ENCODE data around the gene ATXN10. TPM values are rescaled to one million over a fixed set of nuclear protein-coding genes. Genes with fewer than 3 reads are reported as not detected.

The ATXN10 gene
- total RNA-seq, 2 donors from 2014 or later, result 74.0 to 97.0 TPM

- H3K4me3 Mint-ChIP-seq, result no peak overlapping the region
- no peak overlapping the region for H3K27ac Mint-ChIP-seq
- H3K4me1 Mint-ChIP-seq (ENCODE audit: low read depth in 2 of 2), result peaks cover 0 to 11% of the 10 kb centered on the region in 2 donors
- peaks cover 6% of the 10 kb centered on the region for H3K36me3 Mint-ChIP-seq
- peak in 1 of 2 donors; percentile 23 for ATAC-seq
- H3K9me3 Mint-ChIP-seq, result peaks cover 5% of the 10 kb centered on the region
- DNase-seq (ENCODE audit: low spot score), result no peak
- H3K27me3 Mint-ChIP-seq, result peaks cover 32 to 34% of the 10 kb centered on the region in 2 donors
Observed at GRCh38 chr22:45869340-45869847, 197.8 kb downstream of the ATXN10 start.

DNA sequence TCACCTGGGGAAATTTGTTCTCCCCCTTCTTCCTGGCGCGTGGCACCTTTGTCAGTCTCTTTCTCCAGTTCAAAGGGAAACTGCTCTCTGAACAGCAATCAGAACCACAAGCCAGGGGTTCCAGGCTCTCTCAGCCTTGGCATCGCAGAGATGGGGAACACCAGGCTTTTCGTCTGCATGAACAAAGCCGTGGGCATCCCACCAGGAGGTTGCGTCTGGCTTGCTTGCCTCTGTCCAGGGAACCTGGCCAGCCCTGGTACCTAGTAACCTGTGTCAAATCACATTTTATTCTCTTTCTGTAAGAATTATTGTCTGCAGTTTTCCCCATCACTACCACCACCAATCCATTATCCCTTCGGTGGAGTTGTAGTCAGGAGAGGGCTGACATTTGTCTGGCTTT is 198.4 kb downstream of the ATXN10 start:
- no peak overlapping the region for H3K4me3 Mint-ChIP-seq
- DNase-seq (ENCODE audit: low spot score) (no peak), ATAC-seq (no peak)
- no peak overlapping the region for H3K27ac Mint-ChIP-seq
- peaks cover 5% of the 10 kb centered on the region for H3K9me3 Mint-ChIP-seq
- peaks cover 31 to 32% of the 10 kb centered on the region in 2 donors for H3K27me3 Mint-ChIP-seq
- peaks cover 0 to 9% of the 10 kb centered on the region in 2 donors for H3K4me1 Mint-ChIP-seq (ENCODE audit: low read depth in 2 of 2)
- H3K36me3 Mint-ChIP-seq, result peaks cover 6% of the 10 kb centered on the region

- Mint-ChIP-seq H3K9me3 (peaks cover 5% of the 10 kb centered on the region), H3K27me3 (peaks cover 29 to 31% of the 10 kb centered on the region in 2 donors), H3K4me3 (no peak overlapping the region), H3K36me3 (peaks cover 6% of the 10 kb centered on the region), H3K4me1 (ENCODE audit: low read depth in 2 of 2) (peaks cover 0 to 9% of the 10 kb centered on the region in 2 donors), H3K27ac (no peak overlapping the region)
- DNase-seq (ENCODE audit: low spot score), result no peak
- ATAC-seq, result no peak
Observed at GRCh38 chr22:45871721-45872120, 200.1 kb downstream of the ATXN10 start.

DNA sequence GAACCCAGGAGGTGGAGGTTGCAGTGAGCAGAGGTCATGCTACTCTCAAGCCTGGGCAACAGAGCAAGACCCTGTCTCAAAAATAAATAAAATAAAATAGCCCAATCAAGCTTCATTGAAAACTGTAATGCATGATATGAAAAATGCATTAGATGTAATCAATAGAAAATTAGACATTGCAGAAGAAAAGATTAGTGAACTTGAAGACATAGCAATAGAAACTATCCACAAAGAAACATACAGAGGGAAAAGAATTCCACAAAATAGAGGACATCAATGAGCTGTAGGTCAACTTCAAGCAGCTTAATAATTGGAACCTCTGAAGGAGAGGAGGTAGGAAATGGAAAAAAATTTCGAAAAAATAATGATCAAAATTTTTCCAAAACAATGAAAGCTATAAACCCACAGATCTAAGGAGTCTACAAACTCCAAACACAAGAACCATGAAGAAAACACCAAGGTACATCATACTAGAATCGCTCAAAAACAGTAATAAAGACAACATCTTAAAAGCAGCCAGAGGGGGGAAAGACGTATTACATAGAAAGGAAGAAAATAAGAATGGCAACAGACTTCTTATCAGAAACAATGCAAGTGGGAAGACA is 201.1 kb downstream of the ATXN10 start:
- Mint-ChIP-seq H3K4me3 (no peak overlapping the region), H3K9me3 (peaks cover 5% of the 10 kb centered on the region), H3K4me1 (ENCODE audit: low read depth in 2 of 2) (peaks cover 0 to 9% of the 10 kb centered on the region in 2 donors), H3K27me3 (peaks cover 27 to 32% of the 10 kb centered on the region in 2 donors), H3K27ac (no peak overlapping the region), H3K36me3 (peaks cover 6% of the 10 kb centered on the region)
- DNase-seq (ENCODE audit: low spot score) (no peak), ATAC-seq (no peak)

GRCh38 chr22:45876136-45877035 is 204.8 kb downstream of the ATXN10 start:
- H3K27me3 Mint-ChIP-seq, result peaks cover 27 to 29% of the 10 kb centered on the region in 2 donors
- no peaks in the 10 kb centered on the region for H3K4me1 Mint-ChIP-seq (ENCODE audit: low read depth in 2 of 2)

GRCh38 chr22:45877036-45877380 is 205.4 kb downstream of the ATXN10 start:
- DNase-seq (ENCODE audit: low spot score) (no peak), ATAC-seq (no peak)
- H3K27ac Mint-ChIP-seq, result no peak overlapping the region
- peaks cover 27 to 29% of the 10 kb centered on the region in 2 donors for H3K27me3 Mint-ChIP-seq
- peaks cover 6% of the 10 kb centered on the region for H3K36me3 Mint-ChIP-seq
- H3K9me3 Mint-ChIP-seq, result peaks cover 5% of the 10 kb centered on the region
- no peak overlapping the region for H3K4me3 Mint-ChIP-seq
- H3K4me1 Mint-ChIP-seq (ENCODE audit: low read depth in 2 of 2), result no peaks in the 10 kb centered on the region

More at GRCh38 chr22:45876136-45877035, 204.8 kb downstream of the ATXN10 start:
- Mint-ChIP-seq H3K27ac (no peak overlapping the region), H3K4me3 (no peak overlapping the region), H3K36me3 (peaks cover 6% of the 10 kb centered on the region), H3K9me3 (peaks cover 5% of the 10 kb centered on the region)
- DNase-seq (ENCODE audit: low spot score), result no peak
- ATAC-seq, result no peak

GRCh38 chr22:45877651-45878050 is 206.0 kb downstream of the ATXN10 start:
- no peaks in the 10 kb centered on the region for H3K4me1 Mint-ChIP-seq (ENCODE audit: low read depth in 2 of 2)
- H3K27ac Mint-ChIP-seq, result no peak overlapping the region
- H3K36me3 Mint-ChIP-seq, result peaks cover 4% of the 10 kb centered on the region
- H3K27me3 Mint-ChIP-seq, result peaks cover 24 to 31% of the 10 kb centered on the region in 2 donors
- no peak overlapping the region for H3K4me3 Mint-ChIP-seq
- peaks cover 4% of the 10 kb centered on the region for H3K9me3 Mint-ChIP-seq
- ATAC-seq (no peak), DNase-seq (ENCODE audit: low spot score) (no peak)

- H3K27me3 Mint-ChIP-seq, result peaks cover 20 to 27% of the 10 kb centered on the region in 2 donors
- H3K36me3 Mint-ChIP-seq, result no peaks in the 10 kb centered on the region
- no peak overlapping the region for H3K4me3 Mint-ChIP-seq
- no peaks in the 10 kb centered on the region for H3K9me3 Mint-ChIP-seq
- DNase-seq (ENCODE audit: low spot score) (no peak), ATAC-seq (no peak)
- H3K4me1 Mint-ChIP-seq (ENCODE audit: low read depth in 2 of 2), result no peaks in the 10 kb centered on the region
- no peak overlapping the region for H3K27ac Mint-ChIP-seq
Observed at GRCh38 chr22:45878051-45878781, 206.6 kb downstream of the ATXN10 start.

DNA sequence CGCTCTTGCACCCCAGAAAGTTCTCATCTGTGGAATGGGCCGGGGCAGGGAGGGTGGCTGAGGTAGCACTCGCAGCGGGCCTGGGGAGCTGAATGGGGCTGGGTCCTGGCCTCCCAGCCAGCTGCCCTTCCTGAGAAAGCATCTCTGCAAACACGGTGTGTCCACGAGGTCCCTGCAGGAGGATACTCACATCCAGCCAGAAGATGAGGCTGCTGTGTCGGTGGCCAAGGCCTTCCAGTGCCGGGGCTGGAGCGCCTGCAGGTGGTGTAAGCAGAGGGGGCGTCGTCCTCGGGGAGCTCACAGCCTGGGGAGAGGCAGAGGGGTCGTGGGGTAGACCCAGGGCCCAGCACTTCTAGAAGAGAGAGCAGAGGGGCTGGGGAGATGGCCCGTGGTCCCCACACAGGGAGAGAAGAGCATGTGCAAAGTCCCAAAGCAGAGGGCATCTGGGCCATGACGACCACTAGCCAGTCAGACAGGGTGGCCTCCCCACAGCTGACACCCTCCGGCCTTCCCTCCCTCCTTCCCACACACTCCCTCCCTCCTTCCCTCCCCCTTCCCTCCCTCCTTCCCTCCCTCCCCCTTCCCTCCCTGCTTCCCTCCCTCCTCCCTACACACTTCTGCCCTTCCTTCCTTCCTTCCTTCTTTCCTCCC is 207.4 kb downstream of the ATXN10 start:
- H3K4me3 Mint-ChIP-seq, result no peak overlapping the region
- no peak overlapping the region for H3K27ac Mint-ChIP-seq
- no peaks in the 10 kb centered on the region for H3K4me1 Mint-ChIP-seq (ENCODE audit: low read depth in 2 of 2)
- no peak for ATAC-seq
- H3K36me3 Mint-ChIP-seq, result no peaks in the 10 kb centered on the region
- peaks cover 20 to 29% of the 10 kb centered on the region in 2 donors for H3K27me3 Mint-ChIP-seq
- H3K9me3 Mint-ChIP-seq, result no peaks in the 10 kb centered on the region
- DNase-seq (ENCODE audit: low spot score), result no peak

- H3K4me3 Mint-ChIP-seq, result no peak overlapping the region
- H3K4me1 Mint-ChIP-seq (ENCODE audit: low read depth in 2 of 2), result no peaks in the 10 kb centered on the region
- no peak for ATAC-seq
- H3K36me3 Mint-ChIP-seq, result no peaks in the 10 kb centered on the region
- peaks cover 16 to 28% of the 10 kb centered on the region in 2 donors for H3K27me3 Mint-ChIP-seq
- no peak overlapping the region for H3K27ac Mint-ChIP-seq
- H3K9me3 Mint-ChIP-seq, result no peaks in the 10 kb centered on the region
- DNase-seq (ENCODE audit: low spot score), result no peak
Observed at GRCh38 chr22:45879552-45879949, 207.9 kb downstream of the ATXN10 start.

DNA sequence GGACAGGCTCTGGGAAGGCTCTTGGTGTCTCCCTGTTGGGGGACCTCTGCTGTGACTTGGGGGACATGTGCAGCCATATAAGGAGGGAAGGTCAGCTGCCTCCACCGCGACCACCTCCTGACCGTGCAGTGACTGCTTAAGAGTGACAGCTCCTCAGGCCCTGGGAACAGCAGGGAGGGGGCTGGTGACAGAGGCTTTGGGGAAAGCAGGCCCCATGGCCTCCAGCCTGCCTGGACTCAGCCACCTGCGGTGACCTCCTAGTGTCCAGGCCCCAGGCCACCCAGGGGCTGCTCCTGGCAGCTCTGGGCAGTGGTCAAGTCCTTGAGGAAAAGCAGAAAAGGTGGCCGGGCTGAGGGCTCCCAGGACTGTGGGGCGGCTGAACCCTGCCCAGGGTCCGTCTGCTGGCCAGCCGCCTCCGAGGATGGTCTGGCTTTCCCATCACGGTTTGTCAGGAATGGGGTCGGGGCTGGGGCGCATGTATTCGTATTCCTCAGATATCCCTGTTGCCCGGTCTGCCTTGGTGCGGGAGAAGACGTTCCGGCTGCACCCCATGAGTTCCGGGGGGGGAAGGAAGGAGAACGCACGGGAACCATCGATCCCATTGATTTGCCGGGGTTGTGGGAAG is 208.6 kb downstream of the ATXN10 start:
- Mint-ChIP-seq H3K27me3 (peaks cover 12 to 24% of the 10 kb centered on the region in 2 donors), H3K4me1 (ENCODE audit: low read depth in 2 of 2) (no peaks in the 10 kb centered on the region), H3K9me3 (no peaks in the 10 kb centered on the region), H3K4me3 (no peak overlapping the region), H3K36me3 (no peaks in the 10 kb centered on the region), H3K27ac (no peak overlapping the region)
- DNase-seq (ENCODE audit: low spot score) (no peak), ATAC-seq (no peak)

DNA sequence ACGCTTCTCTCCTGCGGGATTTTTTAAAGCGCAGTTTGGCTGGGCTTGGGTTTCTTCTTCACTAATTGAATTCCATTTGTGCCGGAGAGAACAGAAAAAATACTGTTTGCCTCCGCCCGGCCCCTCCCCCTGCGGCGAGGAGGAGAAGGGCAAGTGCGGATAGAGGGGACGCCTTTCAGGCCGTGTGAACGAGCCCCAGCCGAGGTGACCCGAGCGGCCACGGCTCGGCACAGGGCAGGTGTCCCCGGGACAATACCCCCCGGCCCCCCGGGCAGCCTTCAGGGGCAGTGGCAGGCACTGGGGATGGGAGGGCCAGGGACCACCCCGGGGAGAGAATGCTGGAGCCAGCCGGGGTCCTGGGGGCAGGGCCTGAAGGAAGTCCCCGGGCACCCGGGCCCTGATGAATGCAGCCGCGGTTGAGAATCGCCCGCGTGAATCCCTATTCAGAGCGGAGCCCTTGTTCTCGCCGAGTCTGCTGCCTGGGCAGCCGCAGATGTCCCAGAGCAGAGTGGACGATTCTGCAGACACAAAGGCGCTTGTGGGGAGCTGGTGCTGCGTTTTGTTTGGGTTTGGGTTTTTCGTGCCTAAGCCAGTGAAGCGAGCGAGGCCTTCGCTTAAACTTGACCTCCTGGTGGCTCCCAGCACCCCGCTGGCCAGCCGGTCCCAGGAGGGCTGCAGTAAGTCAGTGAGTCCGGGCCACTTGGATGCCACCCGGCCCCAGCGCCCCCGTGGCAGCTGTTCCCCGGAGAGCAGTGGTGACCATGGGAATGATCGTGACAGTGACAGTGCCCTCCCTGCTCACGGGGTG is 209.3 kb downstream of the ATXN10 start:
- peaks cover 12 to 24% of the 10 kb centered on the region in 2 donors for H3K27me3 Mint-ChIP-seq
- no peaks in the 10 kb centered on the region for H3K4me1 Mint-ChIP-seq (ENCODE audit: low read depth in 2 of 2)
- no peak overlapping the region for H3K27ac Mint-ChIP-seq
- no peak for DNase-seq (ENCODE audit: low spot score)
- H3K36me3 Mint-ChIP-seq, result no peaks in the 10 kb centered on the region
- ATAC-seq, result no peak
- no peaks in the 10 kb centered on the region for H3K9me3 Mint-ChIP-seq
- H3K4me3 Mint-ChIP-seq, result no peak overlapping the region

Measured in natural killer cell treated with Interleukin-12 subunit alpha and Interleukin-12 subunit beta and Interleukin-15 and Interleukin-18, amount 100 ng/mL, for 72 hours (primary cell).